Measurements from ENCODE around the gene ELOVL2. TPM values are rescaled to one million over a fixed set of nuclear protein-coding genes. Genes with fewer than 3 reads are reported as not detected.

Gene ELOVL2
- total RNA-seq, 1 experiment from 2014 or later = 0.07 TPM

DNA sequence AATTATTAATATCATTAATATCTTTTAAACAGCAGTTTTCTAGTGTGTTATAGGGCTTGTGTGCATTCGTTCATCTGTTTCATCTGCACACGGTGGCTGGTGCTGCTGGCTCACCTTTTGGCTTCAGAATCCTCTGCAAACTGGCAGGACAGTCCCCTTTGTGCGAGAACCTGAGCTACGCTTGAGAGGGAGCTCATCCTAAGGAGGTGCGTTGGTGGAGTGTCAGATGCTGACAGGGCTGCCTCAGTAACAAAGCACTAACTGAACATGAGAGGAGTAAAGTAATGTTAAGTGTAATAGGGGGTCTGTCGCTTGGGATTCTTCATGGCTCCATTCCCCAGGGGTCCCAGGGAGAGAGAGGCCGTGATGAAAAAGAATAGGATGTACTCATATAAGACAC is 22.4 kb downstream of the ELOVL2 start:
- Histone ChIP-seq H3K9ac (ENCODE audit: low read length) (no peak overlapping the region), H3K4me2 (ENCODE audit: low read length) (no peak overlapping the region), H3K9me2 (ENCODE audit: insufficient read depth) (no peaks in the 10 kb centered on the region), H3K79me2 (ENCODE audit: insufficient read depth, low read length) (no peaks in the 10 kb centered on the region), H3K36me3 (ENCODE audit: control insufficient read depth in 1 of 2, insufficient read depth in 2 of 2, low read length in 2 of 2) (no peaks in the 10 kb centered on the region), H3K4me3 (replicated peaks in 1 of 2; ENCODE audit: low read depth in 1 of 2, low read length in 2 of 2) (no peak overlapping the region), H4K20me1 (ENCODE audit: insufficient read depth) (no peaks in the 10 kb centered on the region), H3K9me3 (ENCODE audit: control insufficient read depth in 1 of 2, insufficient read depth in 1 of 2, low read depth in 1 of 2, low read length in 2 of 2) (no peaks in the 10 kb centered on the region), H3K27ac (ENCODE audit: low read depth, low read length) (no peak overlapping the region), H2AFZ (ENCODE audit: low read depth, low read length, poor library complexity, severe bottlenecking) (no peak overlapping the region), H3K27me3 (ENCODE audit: insufficient read depth, low read length) (no peaks in the 10 kb centered on the region), H3K4me1 (ENCODE audit: control insufficient read depth in 1 of 2, insufficient read depth in 2 of 2, low read length in 2 of 2) (no peaks in the 10 kb centered on the region)
- CTCF ChIA-PET = no interaction called here
- DNase-seq (ENCODE audit: low read depth, low spot score) = no peak
- TF ChIP-seq RAD21 (IDR thresholded peaks at IDR 0.05; ENCODE audit: low read depth) (no peak), YY1 (IDR thresholded peaks at IDR 0.05; ENCODE audit: extremely low read depth, insufficient replicate concordance, low read depth, low read length) (no peak), CBX3 (IDR thresholded peaks at IDR 0.05; ENCODE audit: low read depth) (no peak), EGR1 (IDR thresholded peaks at IDR 0.05; ENCODE audit: low read depth) (no peak), MAX (IDR thresholded peaks at IDR 0.05) (no peak)
- TF ChIP-seq, protein P1, sequence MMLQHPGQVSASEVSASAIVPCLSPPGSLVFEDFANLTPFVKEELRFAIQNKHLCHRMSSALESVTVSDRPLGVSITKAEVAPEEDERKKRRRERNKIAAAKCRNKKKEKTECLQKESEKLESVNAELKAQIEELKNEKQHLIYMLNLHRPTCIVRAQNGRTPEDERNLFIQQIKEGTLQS (IDR thresholded peaks at IDR 0.05) = no peak
- no TSS peak for BruUV-seq (replicated peaks)
- no peak for ATAC-seq
- POLR2A ChIA-PET = no interaction called here
- intact Hi-C loops (cut with micrococcal nuclease) = no loop called here
- RAD21 ChIA-PET (ENCODE audit: low non-redundant PET in 1 of 2, low total read pairs in 2 of 2, uncharacterized antibody in 2 of 2, unreplicated experiment in 2 of 2) = no interaction called here

- TF ChIP-seq, protein P1 (IDR thresholded peaks at IDR 0.05) = no peak
- TF ChIP-seq FOSL1 (IDR thresholded peaks at IDR 0.05; ENCODE audit: low read depth) = no peak
- no peak for TF ChIP-seq CBX3 (IDR thresholded peaks at IDR 0.05; ENCODE audit: low read depth)
- no peak for TF ChIP-seq ZFX (IDR thresholded peaks at IDR 0.05)
- TF ChIP-seq YY1 (IDR thresholded peaks at IDR 0.05; ENCODE audit: extremely low read depth, insufficient replicate concordance, low read depth, low read length) = no peak
- TF ChIP-seq TCF7L2 (IDR thresholded peaks at IDR 0.05; ENCODE audit: borderline replicate concordance, extremely low read depth, insufficient read depth, insufficient read length) = no peak
- TF ChIP-seq CEBPB (IDR thresholded peaks at IDR 0.05; ENCODE audit: low read depth) = no peak
- Histone ChIP-seq H3K27me3 (ENCODE audit: insufficient read depth, low read length) (no peaks in the 10 kb centered on the region), H3K79me2 (ENCODE audit: insufficient read depth, low read length) (no peaks in the 10 kb centered on the region), H3K4me1 (ENCODE audit: control insufficient read depth in 1 of 2, insufficient read depth in 2 of 2, low read length in 2 of 2) (no peaks in the 10 kb centered on the region), H3K4me3 (replicated peaks in 1 of 2; ENCODE audit: low read depth in 1 of 2, low read length in 2 of 2) (no peak overlapping the region), H3K9me3 (ENCODE audit: control insufficient read depth in 1 of 2, insufficient read depth in 1 of 2, low read depth in 1 of 2, low read length in 2 of 2) (no peaks in the 10 kb centered on the region), H3K9me2 (ENCODE audit: insufficient read depth) (no peaks in the 10 kb centered on the region), H3K27ac (ENCODE audit: low read depth, low read length) (no peak overlapping the region), H3K9ac (ENCODE audit: low read length) (no peak overlapping the region), H2AFZ (ENCODE audit: low read depth, low read length, poor library complexity, severe bottlenecking) (no peak overlapping the region), H4K20me1 (ENCODE audit: insufficient read depth) (no peaks in the 10 kb centered on the region), H3K36me3 (ENCODE audit: control insufficient read depth in 1 of 2, insufficient read depth in 2 of 2, low read length in 2 of 2) (no peaks in the 10 kb centered on the region), H3K4me2 (ENCODE audit: low read length) (no peak overlapping the region)
- intact Hi-C loops (cut with micrococcal nuclease) = no loop called here
- CTCF ChIA-PET = no interaction called here
- DNase-seq (ENCODE audit: low read depth, low spot score) = no peak
- RAD21 ChIA-PET (ENCODE audit: low non-redundant PET in 1 of 2, low total read pairs in 2 of 2, uncharacterized antibody in 2 of 2, unreplicated experiment in 2 of 2) = no interaction called here
- POLR2A ChIA-PET = no interaction called here
- no TSS peak for BruUV-seq (replicated peaks)
- no peak for ATAC-seq
Measured at GRCh38 chr6:11021003-11021402, 23.1 kb downstream of the ELOVL2 start.
